22Rv1 (cell line): ENCODE results near the gene ZNF385B.

Experiments
- ZFX ChIP-seq: fragments of 450-650 bp; IDR thresholded peaks from 2 replicates; pipeline ENCODE4 v1.6.1; 2017; ENCODE audit warnings: antibody characterized with exemption, borderline replicate concordance
- TF ChIP-seq, protein P1 (sequence below): fragments of 450-650 bp; IDR thresholded peaks from 2 replicates; pipeline ENCODE4 v1.5.1; 2017; ENCODE audit warnings: mild to moderate bottlenecking

DNA sequence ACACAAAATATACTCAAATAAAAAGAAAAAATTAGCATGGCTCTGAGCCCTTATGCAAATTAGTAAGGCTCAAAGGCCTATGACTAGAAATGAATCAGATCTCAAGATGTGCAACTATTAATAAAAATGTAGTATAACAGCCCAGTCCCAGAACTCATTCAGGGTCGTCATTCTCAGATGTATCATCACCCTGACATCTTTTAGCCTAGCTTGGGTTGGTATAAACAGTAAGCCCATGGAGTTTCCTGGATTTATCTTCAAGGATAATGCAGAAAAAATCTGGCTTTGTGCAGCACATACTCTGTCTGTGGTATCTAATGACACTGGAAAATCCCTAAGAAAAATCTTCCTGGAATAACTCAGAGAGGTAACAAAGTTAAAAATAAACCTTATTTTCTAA, 239.3 kb downstream of the ZNF385B start:
- TF ChIP-seq, protein P1, sequence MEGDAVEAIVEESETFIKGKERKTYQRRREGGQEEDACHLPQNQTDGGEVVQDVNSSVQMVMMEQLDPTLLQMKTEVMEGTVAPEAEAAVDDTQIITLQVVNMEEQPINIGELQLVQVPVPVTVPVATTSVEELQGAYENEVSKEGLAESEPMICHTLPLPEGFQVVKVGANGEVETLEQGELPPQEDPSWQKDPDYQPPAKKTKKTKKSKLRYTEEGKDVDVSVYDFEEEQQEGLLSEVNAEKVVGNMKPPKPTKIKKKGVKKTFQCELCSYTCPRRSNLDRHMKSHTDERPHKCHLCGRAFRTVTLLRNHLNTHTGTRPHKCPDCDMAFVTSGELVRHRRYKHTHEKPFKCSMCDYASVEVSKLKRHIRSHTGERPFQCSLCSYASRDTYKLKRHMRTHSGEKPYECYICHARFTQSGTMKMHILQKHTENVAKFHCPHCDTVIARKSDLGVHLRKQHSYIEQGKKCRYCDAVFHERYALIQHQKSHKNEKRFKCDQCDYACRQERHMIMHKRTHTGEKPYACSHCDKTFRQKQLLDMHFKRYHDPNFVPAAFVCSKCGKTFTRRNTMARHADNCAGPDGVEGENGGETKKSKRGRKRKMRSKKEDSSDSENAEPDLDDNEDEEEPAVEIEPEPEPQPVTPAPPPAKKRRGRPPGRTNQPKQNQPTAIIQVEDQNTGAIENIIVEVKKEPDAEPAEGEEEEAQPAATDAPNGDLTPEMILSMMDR: no peak
- TF ChIP-seq ZFX: no peak
